ENCODE results near the gene PHACTR3.

The PHACTR3 gene

GRCh38 chr20:59737073-59737666, 132.8 kb downstream of the PHACTR3 start:
- Histone ChIP-seq H3K9ac (ENCODE audit: low read depth in 1 of 2, low read length in 2 of 2) (no peak overlapping the region), H3K4me3 (ENCODE audit: low read length in 2 of 2) (no peak overlapping the region), H3K4me1 (ENCODE audit: control insufficient read depth in 2 of 2, insufficient read depth in 2 of 2, low read length in 2 of 2) (no peaks in the 10 kb centered on the region), H3K27me3 (ENCODE audit: control insufficient read depth in 2 of 2, insufficient read depth in 2 of 2, low read length in 2 of 2) (no peaks in the 10 kb centered on the region), H3K36me3 (ENCODE audit: control insufficient read depth in 2 of 2, insufficient read depth in 2 of 2, low read length in 2 of 2) (no peaks in the 10 kb centered on the region), H3K9me3 (ENCODE audit: control insufficient read depth in 2 of 2, low read length in 2 of 2) (no peaks in the 10 kb centered on the region), H3K27ac (ENCODE audit: low read depth in 2 of 2, low read length in 2 of 2) (no peak overlapping the region)

GRCh38 chr20:59737816-59738215, 133.5 kb downstream of the PHACTR3 start:
- no peaks in the 10 kb centered on the region for H3K27me3 ChIP-seq (ENCODE audit: control insufficient read depth in 2 of 2, insufficient read depth in 2 of 2, low read length in 2 of 2)
- H3K4me1 ChIP-seq (ENCODE audit: control insufficient read depth in 2 of 2, insufficient read depth in 2 of 2, low read length in 2 of 2), result no peaks in the 10 kb centered on the region
- H3K9me3 ChIP-seq (ENCODE audit: control insufficient read depth in 2 of 2, low read length in 2 of 2), result no peaks in the 10 kb centered on the region

GRCh38 chr20:59738851-59739250, 134.5 kb downstream of the PHACTR3 start:
- no peaks in the 10 kb centered on the region for H3K9me3 ChIP-seq (ENCODE audit: control insufficient read depth in 2 of 2, low read length in 2 of 2)
- no peaks in the 10 kb centered on the region for H3K4me1 ChIP-seq (ENCODE audit: control insufficient read depth in 2 of 2, insufficient read depth in 2 of 2, low read length in 2 of 2)
- H3K36me3 ChIP-seq (ENCODE audit: control insufficient read depth in 2 of 2, insufficient read depth in 2 of 2, low read length in 2 of 2), result no peaks in the 10 kb centered on the region
- H3K27me3 ChIP-seq (ENCODE audit: control insufficient read depth in 2 of 2, insufficient read depth in 2 of 2, low read length in 2 of 2), result no peaks in the 10 kb centered on the region
- H3K27ac ChIP-seq (ENCODE audit: low read depth in 2 of 2, low read length in 2 of 2), result no peak overlapping the region
- H3K9ac ChIP-seq (ENCODE audit: low read depth in 1 of 2, low read length in 2 of 2), result no peak overlapping the region
- H3K4me3 ChIP-seq (ENCODE audit: low read length in 2 of 2), result no peak overlapping the region

More at GRCh38 chr20:59737816-59738215, 133.5 kb downstream of the PHACTR3 start:
- no peak overlapping the region for H3K27ac ChIP-seq (ENCODE audit: low read depth in 2 of 2, low read length in 2 of 2)
- H3K9ac ChIP-seq (ENCODE audit: low read depth in 1 of 2, low read length in 2 of 2), result no peak overlapping the region
- no peak overlapping the region for H3K4me3 ChIP-seq (ENCODE audit: low read length in 2 of 2)
- H3K36me3 ChIP-seq (ENCODE audit: control insufficient read depth in 2 of 2, insufficient read depth in 2 of 2, low read length in 2 of 2), result no peaks in the 10 kb centered on the region

- Histone ChIP-seq H3K27ac (ENCODE audit: low read depth in 2 of 2, low read length in 2 of 2) (no peak overlapping the region), H3K4me1 (ENCODE audit: control insufficient read depth in 2 of 2, insufficient read depth in 2 of 2, low read length in 2 of 2) (no peaks in the 10 kb centered on the region), H3K27me3 (ENCODE audit: control insufficient read depth in 2 of 2, insufficient read depth in 2 of 2, low read length in 2 of 2) (no peaks in the 10 kb centered on the region), H3K4me3 (ENCODE audit: low read length in 2 of 2) (no peak overlapping the region), H3K36me3 (ENCODE audit: control insufficient read depth in 2 of 2, insufficient read depth in 2 of 2, low read length in 2 of 2) (no peaks in the 10 kb centered on the region), H3K9ac (ENCODE audit: low read depth in 1 of 2, low read length in 2 of 2) (no peak overlapping the region), H3K9me3 (ENCODE audit: control insufficient read depth in 2 of 2, low read length in 2 of 2) (no peaks in the 10 kb centered on the region)
Measured at GRCh38 chr20:59740621-59741020, 136.3 kb downstream of the PHACTR3 start.

GRCh38 chr20:59741073-59741472, 136.7 kb downstream of the PHACTR3 start:
- no peaks in the 10 kb centered on the region for H3K4me1 ChIP-seq (ENCODE audit: control insufficient read depth in 2 of 2, insufficient read depth in 2 of 2, low read length in 2 of 2)
- no peaks in the 10 kb centered on the region for H3K27me3 ChIP-seq (ENCODE audit: control insufficient read depth in 2 of 2, insufficient read depth in 2 of 2, low read length in 2 of 2)

GRCh38 chr20:59742351-59743095, 138.2 kb downstream of the PHACTR3 start:
- H3K27ac ChIP-seq (ENCODE audit: low read depth in 2 of 2, low read length in 2 of 2), result no peak overlapping the region
- no peak overlapping the region for H3K4me3 ChIP-seq (ENCODE audit: low read length in 2 of 2)
- H3K27me3 ChIP-seq (ENCODE audit: control insufficient read depth in 2 of 2, insufficient read depth in 2 of 2, low read length in 2 of 2), result no peaks in the 10 kb centered on the region
- no peaks in the 10 kb centered on the region for H3K4me1 ChIP-seq (ENCODE audit: control insufficient read depth in 2 of 2, insufficient read depth in 2 of 2, low read length in 2 of 2)
- no peaks in the 10 kb centered on the region for H3K9me3 ChIP-seq (ENCODE audit: control insufficient read depth in 2 of 2, low read length in 2 of 2)
- H3K36me3 ChIP-seq (ENCODE audit: control insufficient read depth in 2 of 2, insufficient read depth in 2 of 2, low read length in 2 of 2), result no peaks in the 10 kb centered on the region
- H3K9ac ChIP-seq (ENCODE audit: low read depth in 1 of 2, low read length in 2 of 2), result no peak overlapping the region

More at GRCh38 chr20:59741073-59741472, 136.7 kb downstream of the PHACTR3 start:
- Histone ChIP-seq H3K36me3 (ENCODE audit: control insufficient read depth in 2 of 2, insufficient read depth in 2 of 2, low read length in 2 of 2) (no peaks in the 10 kb centered on the region), H3K9me3 (ENCODE audit: control insufficient read depth in 2 of 2, low read length in 2 of 2) (no peaks in the 10 kb centered on the region), H3K4me3 (ENCODE audit: low read length in 2 of 2) (no peak overlapping the region), H3K27ac (ENCODE audit: low read depth in 2 of 2, low read length in 2 of 2) (no peak overlapping the region), H3K9ac (ENCODE audit: low read depth in 1 of 2, low read length in 2 of 2) (no peak overlapping the region)

- no peaks in the 10 kb centered on the region for H3K4me1 ChIP-seq (ENCODE audit: control insufficient read depth in 2 of 2, insufficient read depth in 2 of 2, low read length in 2 of 2)
- H3K9me3 ChIP-seq (ENCODE audit: control insufficient read depth in 2 of 2, low read length in 2 of 2), result no peaks in the 10 kb centered on the region
- no peak overlapping the region for H3K4me3 ChIP-seq (ENCODE audit: low read length in 2 of 2)
Measured at GRCh38 chr20:59743308-59743707, 139.0 kb downstream of the PHACTR3 start.

GRCh38 chr20:59743767-59744485, 139.6 kb downstream of the PHACTR3 start:
- H3K9me3 ChIP-seq (ENCODE audit: control insufficient read depth in 2 of 2, low read length in 2 of 2), result no peaks in the 10 kb centered on the region
- H3K4me3 ChIP-seq (ENCODE audit: low read length in 2 of 2), result no peak overlapping the region
- no peaks in the 10 kb centered on the region for H3K4me1 ChIP-seq (ENCODE audit: control insufficient read depth in 2 of 2, insufficient read depth in 2 of 2, low read length in 2 of 2)
- no peak overlapping the region for H3K9ac ChIP-seq (ENCODE audit: low read depth in 1 of 2, low read length in 2 of 2)
- no peaks in the 10 kb centered on the region for H3K36me3 ChIP-seq (ENCODE audit: control insufficient read depth in 2 of 2, insufficient read depth in 2 of 2, low read length in 2 of 2)
- no peak overlapping the region for H3K27ac ChIP-seq (ENCODE audit: low read depth in 2 of 2, low read length in 2 of 2)
- no peaks in the 10 kb centered on the region for H3K27me3 ChIP-seq (ENCODE audit: control insufficient read depth in 2 of 2, insufficient read depth in 2 of 2, low read length in 2 of 2)

More at GRCh38 chr20:59743308-59743707, 139.0 kb downstream of the PHACTR3 start:
- Histone ChIP-seq H3K27me3 (ENCODE audit: control insufficient read depth in 2 of 2, insufficient read depth in 2 of 2, low read length in 2 of 2) (no peaks in the 10 kb centered on the region), H3K36me3 (ENCODE audit: control insufficient read depth in 2 of 2, insufficient read depth in 2 of 2, low read length in 2 of 2) (no peaks in the 10 kb centered on the region), H3K27ac (ENCODE audit: low read depth in 2 of 2, low read length in 2 of 2) (no peak overlapping the region), H3K9ac (ENCODE audit: low read depth in 1 of 2, low read length in 2 of 2) (no peak overlapping the region)

GRCh38 chr20:59744756-59745155, 140.4 kb downstream of the PHACTR3 start:
- H3K36me3 ChIP-seq (ENCODE audit: control insufficient read depth in 2 of 2, insufficient read depth in 2 of 2, low read length in 2 of 2), result no peaks in the 10 kb centered on the region
- no peaks in the 10 kb centered on the region for H3K4me1 ChIP-seq (ENCODE audit: control insufficient read depth in 2 of 2, insufficient read depth in 2 of 2, low read length in 2 of 2)
- no peak overlapping the region for H3K9ac ChIP-seq (ENCODE audit: low read depth in 1 of 2, low read length in 2 of 2)
- no peak overlapping the region for H3K4me3 ChIP-seq (ENCODE audit: low read length in 2 of 2)
- H3K27ac ChIP-seq (ENCODE audit: low read depth in 2 of 2, low read length in 2 of 2), result no peak overlapping the region
- no peaks in the 10 kb centered on the region for H3K9me3 ChIP-seq (ENCODE audit: control insufficient read depth in 2 of 2, low read length in 2 of 2)
- no peaks in the 10 kb centered on the region for H3K27me3 ChIP-seq (ENCODE audit: control insufficient read depth in 2 of 2, insufficient read depth in 2 of 2, low read length in 2 of 2)

GRCh38 chr20:59745201-59745600, 140.9 kb downstream of the PHACTR3 start:
- no peak overlapping the region for H3K4me3 ChIP-seq (ENCODE audit: low read length in 2 of 2)
- no peaks in the 10 kb centered on the region for H3K9me3 ChIP-seq (ENCODE audit: control insufficient read depth in 2 of 2, low read length in 2 of 2)
- H3K9ac ChIP-seq (ENCODE audit: low read depth in 1 of 2, low read length in 2 of 2), result no peak overlapping the region
- H3K36me3 ChIP-seq (ENCODE audit: control insufficient read depth in 2 of 2, insufficient read depth in 2 of 2, low read length in 2 of 2), result no peaks in the 10 kb centered on the region
- no peaks in the 10 kb centered on the region for H3K27me3 ChIP-seq (ENCODE audit: control insufficient read depth in 2 of 2, insufficient read depth in 2 of 2, low read length in 2 of 2)
- no peak overlapping the region for H3K27ac ChIP-seq (ENCODE audit: low read depth in 2 of 2, low read length in 2 of 2)
- H3K4me1 ChIP-seq (ENCODE audit: control insufficient read depth in 2 of 2, insufficient read depth in 2 of 2, low read length in 2 of 2), result no peaks in the 10 kb centered on the region
